K562 (cell line): Measurements from ENCODE around the gene LAMB1. TPM values are rescaled to one million over a fixed set of nuclear protein-coding genes. Genes with fewer than 3 reads are reported as not detected.

ENCODE experiments used
- BCOR ChIP-seq: fragments of 450-650 bp; IDR thresholded peaks from 2 replicates; pipeline ENCODE4 v1.6.1; 2016
- CEBPZ ChIP-seq: fragments of 150-350 bp; IDR thresholded peaks from 2 replicates; pipeline ENCODE4 v1.6.1; 2014; ENCODE audit warnings: low read depth, mild to moderate bottlenecking, low read length, borderline replicate concordance
- CTCF ChIP-seq, 3 experiments: IDR thresholded peaks in 2 of 3; conservative IDR thresholded peaks in 1 of 3; 2 replicates each; pipeline ENCODE4 v1.5.1; 2011 to 2012; ENCODE audit warnings: low read length in 3 of 3, mild to moderate bottlenecking in 3 of 3, control low read depth in 2 of 3, improper control_type of control experiment in 1 of 3, inconsistent platforms in 1 of 3, low read depth in 1 of 3, mixed read lengths in 1 of 3, moderate library complexity in 1 of 3; ENCODE audit not compliant: insufficient read depth in 2 of 3
- EP400 ChIP-seq: fragments of 450-650 bp; IDR thresholded peaks from 2 replicates; pipeline ENCODE4 v1.6.1; 2017; ENCODE audit warnings: antibody characterized with exemption, mild to moderate bottlenecking, moderate library complexity
- RCOR1 ChIP-seq, 2 experiments: IDR thresholded peaks; 2 replicates each; pipeline ENCODE4 v1.6.1; 2012; ENCODE audit warnings: low read depth in 2 of 2, low read length in 2 of 2, borderline replicate concordance in 1 of 2, improper control_type of control experiment in 1 of 2
- ZFP36 ChIP-seq: fragments of 150-350 bp; IDR thresholded peaks from 2 replicates; pipeline ENCODE4 v1.6.1; 2018; ENCODE audit warnings: low read length, low read depth; ENCODE audit not compliant: partially characterized antibody
- ZNF668 ChIP-seq: fragments of 250-450 bp; sonication (Bioruptor Pico); IDR thresholded peaks from 2 replicates; pipeline ENCODE4 v1.8.0; 2022; ENCODE audit warnings: mild to moderate bottlenecking, inconsistent platforms
- ZNF766 ChIP-seq: fragments of 200-800 bp; sonication (Bioruptor generic); conservative IDR thresholded peaks from 2 replicates; pipeline ENCODE4 v1.6.1; 2016; ENCODE audit warnings: missing genetic modification characterization, missing compliant biosample characterization
- polyA plus RNA-seq, 8 experiments: library from polyadenylated mRNA; depleted of rRNA in 4 of 8; stranded (reverse) in 5 of 8; unstranded in 3 of 8; fragments of >200 nt; fragmentation: Nextera tagmentation in 2 of 8; fragmentation: Illumina TruSeq in 1 of 8; extraction: Ambion mirVana in 2 of 8; extraction: Trizol in 1 of 8; gene quantifications; 2 replicates each; pipeline versions ENCODE4 v1.2.1 to v1.2.3, GENCODE V29; 2011 to 2014; ENCODE audit warnings: inconsistent platforms in 1 of 8, missing spikeins in 1 of 8
- total RNA-seq, 7 experiments: library from RNA; depleted of rRNA in 6 of 7; stranded (reverse); fragments of >200 nt in 6 of 7; fragmentation: Illumina TruSeq in 2 of 7; extraction: Trizol in 2 of 7; gene quantifications; 2 replicates each; pipeline versions ENCODE4 v1.2.1 to v1.2.3, GENCODE V29; 2011 to 2021; ENCODE audit warnings: low replicate concordance in 1 of 7

Gene LAMB1
- total and polyA plus RNA-seq, 9 of the 15 experiments (the other 6 are each of a cell fraction or from before 2014, with no cell fraction given) = 6.0 to 17.7 (median 12.3) TPM

- TF ChIP-seq CEBPZ (no peak), RCOR1 (IDR thresholded peaks at IDR 0.05; ENCODE audit: borderline replicate concordance in 1 of 2, low read depth in 2 of 2, low read length in 2 of 2) (peak in 1 of 2 experiments; percentile 42; a peak in 1 of 4 replicates), CTCF (IDR thresholded peaks at IDR 0.05 in 2 of 3, conservative IDR thresholded peaks at IDR 0.05 in 1 of 3; ENCODE audit: insufficient read depth in 2 of 3, low read depth in 1 of 3, low read length in 3 of 3) (no peak), EP400 (peak; percentile 19; the same call in 1 of the 2 replicates), ZFP36 (peak; percentile 79), BCOR (peak; percentile 97), ZNF668 (0 out of 2 replicates have a peak, but pooled peaks have one; percentile 23), ZNF766 (CRISPR knock-in tag) (no peak)
Measured at GRCh38 chr7:107900496-107901015, 102.4 kb downstream of the LAMB1 start (continued).
